Measurements from ENCODE around the gene CAD. TPM values are rescaled to one million over a fixed set of nuclear protein-coding genes. Genes with fewer than 3 reads are reported as not detected.

CAD gene
- total and polyA plus RNA-seq, 3 experiments from 2014 or later: 27.0 to 154 (median 147) TPM

- H3K27ac ChIP-seq (ENCODE audit: low read depth, low read length): no peak overlapping the region
- no peaks in the 10 kb centered on the region for H3K36me3 ChIP-seq (ENCODE audit: insufficient read depth, low read length)
- Mint-ChIP-seq H3K27ac (no peak overlapping the region), H3K27me3 (peaks cover 39 to 68% of the 10 kb centered on the region in 2 donors), H3K36me3 (no peaks in the 10 kb centered on the region), H3K9me3 (no peaks in the 10 kb centered on the region), H3K4me3 (no peak overlapping the region), H3K4me1 (no peaks in the 10 kb centered on the region)
- H3K4me3 ChIP-seq (ENCODE audit: low read length): no peak overlapping the region
- CTCF ChIA-PET: no interaction called here
- H3K9me3 ChIP-seq (ENCODE audit: low read length): no peaks in the 10 kb centered on the region
- no peak for DNase-seq
- peaks cover 21% of the 10 kb centered on the region for H3K27me3 ChIP-seq (ENCODE audit: insufficient read depth, low read length, poor library complexity, severe bottlenecking)
- POLR2A ChIA-PET: no interaction called here
- H3K4me1 ChIP-seq (ENCODE audit: insufficient read depth, low read length): no peaks in the 10 kb centered on the region
Observed at GRCh38 chr2:27255187-27255586, 38.0 kb downstream of the CAD start.

- Histone ChIP-seq H3K27me3 (ENCODE audit: insufficient read depth, low read length, poor library complexity, severe bottlenecking) (peaks cover 26% of the 10 kb centered on the region), H3K4me3 (ENCODE audit: low read length) (no peak overlapping the region), H3K9me3 (ENCODE audit: low read length) (no peaks in the 10 kb centered on the region), H3K4me1 (ENCODE audit: insufficient read depth, low read length) (no peaks in the 10 kb centered on the region), H3K36me3 (ENCODE audit: insufficient read depth, low read length) (no peaks in the 10 kb centered on the region), H3K27ac (ENCODE audit: low read depth, low read length) (no peak overlapping the region)
- Mint-ChIP-seq H3K27me3 (peaks cover 42 to 73% of the 10 kb centered on the region in 2 donors), H3K36me3 (no peaks in the 10 kb centered on the region), H3K4me1 (peaks cover 0 to under 1% (median 0%) of the 10 kb centered on the region in 3 donors), H3K9me3 (no peaks in the 10 kb centered on the region), H3K4me3 (no peak overlapping the region), H3K27ac (no peak overlapping the region)
- ChIA-PET POLR2A (no interaction called here), CTCF (no interaction called here)
- DNase-seq: no peak
Observed at GRCh38 chr2:27255660-27256059, 38.5 kb downstream of the CAD start.

- no peaks in the 10 kb centered on the region for H3K36me3 ChIP-seq (ENCODE audit: insufficient read depth, low read length)
- no peak for DNase-seq
- H3K4me3 ChIP-seq (ENCODE audit: low read length): no peak overlapping the region
- Mint-ChIP-seq H3K27ac (no peak overlapping the region), H3K27me3 (peaks cover 48 to 78% of the 10 kb centered on the region in 2 donors), H3K9me3 (no peaks in the 10 kb centered on the region), H3K4me3 (no peak overlapping the region), H3K36me3 (no peaks in the 10 kb centered on the region), H3K4me1 (peaks cover 10 to 13% (median 12%) of the 10 kb centered on the region in 3 donors)
- POLR2A ChIA-PET: no interaction called here
- no peaks in the 10 kb centered on the region for H3K9me3 ChIP-seq (ENCODE audit: low read length)
- CTCF ChIA-PET: interaction anchor here (1.3 kb wide), 1 partner anchor 22 kb away, joined by 5 read pairs; no protein-coding TSS in a partner anchor
- peaks cover 31% of the 10 kb centered on the region for H3K27me3 ChIP-seq (ENCODE audit: insufficient read depth, low read length, poor library complexity, severe bottlenecking)
- H3K4me1 ChIP-seq (ENCODE audit: insufficient read depth, low read length): peaks cover 5% of the 10 kb centered on the region
- H3K27ac ChIP-seq (ENCODE audit: low read depth, low read length): no peak overlapping the region
Observed at GRCh38 chr2:27256855-27257454, 39.8 kb downstream of the CAD start.

GRCh38 chr2:27258051-27258450 lies 40.9 kb downstream of the CAD start:
- H3K27me3 Mint-ChIP-seq: peaks cover 48 to 74% of the 10 kb centered on the region in 2 donors
- H3K27ac Mint-ChIP-seq: no peak overlapping the region
- no peak overlapping the region for H3K4me3 Mint-ChIP-seq
- Histone ChIP-seq H3K36me3 (ENCODE audit: insufficient read depth, low read length) (no peaks in the 10 kb centered on the region), H3K4me3 (ENCODE audit: low read length) (no peak overlapping the region), H3K27me3 (ENCODE audit: insufficient read depth, low read length, poor library complexity, severe bottlenecking) (peaks cover 31% of the 10 kb centered on the region), H3K27ac (ENCODE audit: low read depth, low read length) (no peak overlapping the region), H3K4me1 (ENCODE audit: insufficient read depth, low read length) (peaks cover 5% of the 10 kb centered on the region), H3K9me3 (ENCODE audit: low read length) (no peaks in the 10 kb centered on the region)
- no peaks in the 10 kb centered on the region for H3K36me3 Mint-ChIP-seq
- POLR2A ChIA-PET: no interaction called here
- H3K9me3 Mint-ChIP-seq: no peaks in the 10 kb centered on the region
- CTCF ChIA-PET: no interaction called here
- no peak for DNase-seq
- peaks cover 10 to 14% (median 13%) of the 10 kb centered on the region in 3 donors for H3K4me1 Mint-ChIP-seq

GRCh38 chr2:27261241-27261925 lies 44.2 kb downstream of the CAD start:
- peak overlapping the region in 2 of 8 donors; percentile 11 to 29 for H3K27ac Mint-ChIP-seq
- no peak overlapping the region for H3K4me3 ChIP-seq (ENCODE audit: low read length)
- POLR2A ChIA-PET: no interaction called here

DNA sequence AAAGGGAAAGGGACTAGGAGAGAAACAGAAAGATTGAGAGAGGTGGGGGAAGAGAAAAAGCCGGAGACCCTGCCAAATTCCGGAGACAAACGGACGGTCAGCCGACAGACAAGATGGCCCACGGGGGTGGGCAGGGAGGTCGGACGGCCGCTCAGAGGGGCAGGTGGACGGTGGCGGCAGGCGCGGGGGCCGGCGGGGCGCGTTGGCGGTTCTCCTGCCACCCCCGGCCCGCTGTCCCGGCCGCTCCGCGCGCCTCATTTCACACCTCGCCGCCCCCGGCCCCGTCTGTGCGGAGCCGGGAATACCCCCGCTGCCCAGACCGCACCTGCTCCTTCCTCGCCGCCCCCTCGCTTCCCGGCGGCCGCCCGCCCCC lies 44.7 kb downstream of the CAD start:
- no peaks in the 10 kb centered on the region for H3K36me3 ChIP-seq (ENCODE audit: insufficient read depth, low read length)
- peaks cover 51 to 64% of the 10 kb centered on the region in 2 donors for H3K27me3 Mint-ChIP-seq
- H3K9me3 Mint-ChIP-seq: peaks cover 0 to 2% (median 0%) of the 10 kb centered on the region in 5 donors
- peak overlapping the region in 1 of 8 donors; percentile 11 for H3K27ac Mint-ChIP-seq
- peak overlapping the region; percentile 37 to 88 (median 73) for H3K4me3 Mint-ChIP-seq
- peaks cover 44% of the 10 kb centered on the region for H3K27me3 ChIP-seq (ENCODE audit: insufficient read depth, low read length, poor library complexity, severe bottlenecking)
- H3K36me3 Mint-ChIP-seq: peaks cover 0 to 2% (median 0%) of the 10 kb centered on the region in 3 donors
- no peak overlapping the region for H3K27ac ChIP-seq (ENCODE audit: low read depth, low read length)
- peaks cover 19% of the 10 kb centered on the region for H3K4me1 ChIP-seq (ENCODE audit: insufficient read depth, low read length)
- no peaks in the 10 kb centered on the region for H3K9me3 ChIP-seq (ENCODE audit: low read length)
- POLR2A ChIA-PET: no interaction called here
- H3K4me1 Mint-ChIP-seq: peaks cover 25 to 36% (median 31%) of the 10 kb centered on the region in 3 donors
- CTCF ChIA-PET: no interaction called here
- no peak overlapping the region for H3K4me3 ChIP-seq (ENCODE audit: low read length)
- DNase-seq: no peak

More at GRCh38 chr2:27261241-27261925, 44.2 kb downstream of the CAD start:
- H3K4me1 Mint-ChIP-seq: peaks cover 25 to 36% (median 31%) of the 10 kb centered on the region in 3 donors
- Histone ChIP-seq H3K27me3 (ENCODE audit: insufficient read depth, low read length, poor library complexity, severe bottlenecking) (peaks cover 44% of the 10 kb centered on the region), H3K27ac (ENCODE audit: low read depth, low read length) (no peak overlapping the region), H3K9me3 (ENCODE audit: low read length) (no peaks in the 10 kb centered on the region), H3K36me3 (ENCODE audit: insufficient read depth, low read length) (no peaks in the 10 kb centered on the region), H3K4me1 (ENCODE audit: insufficient read depth, low read length) (peaks cover 19% of the 10 kb centered on the region)
- CTCF ChIA-PET: no interaction called here
- peaks cover 0 to 2% (median 0%) of the 10 kb centered on the region in 5 donors for H3K9me3 Mint-ChIP-seq
- H3K36me3 Mint-ChIP-seq: peaks cover 0 to 2% (median 0%) of the 10 kb centered on the region in 3 donors
- DNase-seq: no peak
- H3K27me3 Mint-ChIP-seq: peaks cover 56 to 69% of the 10 kb centered on the region in 2 donors
- peak overlapping the region; percentile 37 to 88 (median 73) for H3K4me3 Mint-ChIP-seq

- CTCF ChIA-PET: interaction anchor here (2.1 to 5.5 kb wide), 2 partner anchors 18 to 41 kb away, joined by 7 to 42 read pairs; no protein-coding TSS in a partner anchor
- Mint-ChIP-seq H3K27ac (peak within 1 kb of the TSS in 5 of 8 donors; percentile 7 to 89 (median 67)), H3K4me3 (peak within 1 kb of the TSS; percentile 71 to 97 (median 92)), H3K4me1 (peaks cover 25 to 36% (median 31%) of the 10 kb centered on the region in 3 donors), H3K9me3 (peaks cover 0 to 2% (median 0%) of the 10 kb centered on the region in 5 donors), H3K27me3 (peaks cover 44 to 57% of the 10 kb centered on the region in 2 donors), H3K36me3 (peaks cover 0 to 2% (median 0%) of the 10 kb centered on the region in 3 donors)
- POLR2A ChIA-PET: no interaction called here
- peak; percentile 42 to 69 (median 63) for DNase-seq
- H3K36me3 ChIP-seq (ENCODE audit: insufficient read depth, low read length): no peaks in the 10 kb centered on the region
- H3K9me3 ChIP-seq (ENCODE audit: low read length): no peaks in the 10 kb centered on the region
- H3K27me3 ChIP-seq (ENCODE audit: insufficient read depth, low read length, poor library complexity, severe bottlenecking): peaks cover 44% of the 10 kb centered on the region
- no peak within 1 kb of the TSS for H3K27ac ChIP-seq (ENCODE audit: low read depth, low read length)
- H3K4me3 ChIP-seq (ENCODE audit: low read length): peak within 1 kb of the TSS; percentile 59
- peaks cover 19% of the 10 kb centered on the region for H3K4me1 ChIP-seq (ENCODE audit: insufficient read depth, low read length)
Observed at GRCh38 chr2:27262379-27263286, 45.5 kb downstream of the CAD start, which contains the start of gene SLC30A3. Gene SLC30A3, minus strand, starts transcription at chr2:27263047. Its CDS starts 141 bp downstream, at chr2:27262906.

All from CD8-positive, alpha-beta memory T cell (primary cell).